ENCODE data around the gene RPL28. TPM values are rescaled to one million over a fixed set of nuclear protein-coding genes. Genes with fewer than 3 reads are reported as not detected.

The RPL28 gene
- total RNA-seq, 1 experiment from 2014 or later = 2,505 TPM

DNA sequence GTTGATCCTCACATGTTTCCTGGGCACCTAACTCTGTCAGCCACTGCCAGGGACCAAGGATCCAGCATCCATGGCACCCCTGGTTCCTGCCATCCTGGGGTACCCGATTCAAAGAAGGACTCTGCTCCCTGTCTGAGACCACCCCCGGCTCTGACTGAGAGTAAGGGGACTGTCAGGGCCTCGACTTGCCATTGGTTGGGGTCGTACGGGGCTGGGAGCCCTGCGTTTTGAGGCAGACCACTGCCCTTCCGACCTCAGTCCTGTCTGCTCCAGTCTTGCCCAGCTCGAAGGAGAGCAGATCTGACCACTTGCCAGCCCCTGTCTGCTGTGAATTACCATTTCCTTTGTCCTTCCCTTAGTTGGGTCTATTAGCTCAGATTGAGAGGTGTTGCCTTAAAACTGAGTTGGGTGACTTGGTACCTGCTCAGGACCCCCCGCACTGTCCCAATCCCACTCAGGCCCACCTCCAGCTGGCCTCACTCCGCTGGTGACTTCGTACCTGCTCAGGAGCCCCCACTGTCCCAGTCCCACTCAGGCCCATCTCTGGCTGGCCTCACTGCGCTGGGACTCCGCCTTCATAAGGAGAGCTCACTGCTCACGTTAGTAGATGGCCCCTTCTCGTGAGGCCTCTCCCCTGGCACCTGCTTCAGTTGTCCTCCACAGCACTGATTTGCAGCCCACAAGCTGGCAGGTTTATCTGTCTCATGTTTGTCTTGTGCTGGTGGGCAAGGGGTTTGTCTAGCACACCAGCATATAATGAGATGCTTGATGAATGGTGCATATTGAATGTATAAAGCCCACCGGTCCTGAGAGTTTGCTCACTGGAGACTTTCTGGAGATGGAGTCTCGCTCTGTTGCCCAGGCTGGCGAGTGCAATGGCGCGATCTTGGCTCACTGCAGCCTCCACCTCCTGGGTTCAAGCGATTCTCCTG is 3.9 kb downstream of the RPL28 start (continued):
- TF ChIP-seq, protein P1, sequence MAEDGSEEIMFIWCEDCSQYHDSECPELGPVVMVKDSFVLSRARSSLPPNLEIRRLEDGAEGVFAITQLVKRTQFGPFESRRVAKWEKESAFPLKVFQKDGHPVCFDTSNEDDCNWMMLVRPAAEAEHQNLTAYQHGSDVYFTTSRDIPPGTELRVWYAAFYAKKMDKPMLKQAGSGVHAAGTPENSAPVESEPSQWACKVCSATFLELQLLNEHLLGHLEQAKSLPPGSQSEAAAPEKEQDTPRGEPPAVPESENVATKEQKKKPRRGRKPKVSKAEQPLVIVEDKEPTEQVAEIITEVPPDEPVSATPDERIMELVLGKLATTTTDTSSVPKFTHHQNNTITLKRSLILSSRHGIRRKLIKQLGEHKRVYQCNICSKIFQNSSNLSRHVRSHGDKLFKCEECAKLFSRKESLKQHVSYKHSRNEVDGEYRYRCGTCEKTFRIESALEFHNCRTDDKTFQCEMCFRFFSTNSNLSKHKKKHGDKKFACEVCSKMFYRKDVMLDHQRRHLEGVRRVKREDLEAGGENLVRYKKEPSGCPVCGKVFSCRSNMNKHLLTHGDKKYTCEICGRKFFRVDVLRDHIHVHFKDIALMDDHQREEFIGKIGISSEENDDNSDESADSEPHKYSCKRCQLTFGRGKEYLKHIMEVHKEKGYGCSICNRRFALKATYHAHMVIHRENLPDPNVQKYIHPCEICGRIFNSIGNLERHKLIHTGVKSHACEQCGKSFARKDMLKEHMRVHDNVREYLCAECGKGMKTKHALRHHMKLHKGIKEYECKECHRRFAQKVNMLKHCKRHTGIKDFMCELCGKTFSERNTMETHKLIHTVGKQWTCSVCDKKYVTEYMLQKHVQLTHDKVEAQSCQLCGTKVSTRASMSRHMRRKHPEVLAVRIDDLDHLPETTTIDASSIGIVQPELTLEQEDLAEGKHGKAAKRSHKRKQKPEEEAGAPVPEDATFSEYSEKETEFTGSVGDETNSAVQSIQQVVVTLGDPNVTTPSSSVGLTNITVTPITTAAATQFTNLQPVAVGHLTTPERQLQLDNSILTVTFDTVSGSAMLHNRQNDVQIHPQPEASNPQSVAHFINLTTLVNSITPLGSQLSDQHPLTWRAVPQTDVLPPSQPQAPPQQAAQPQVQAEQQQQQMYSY (CRISPR knock-in tag; IDR thresholded peaks at IDR 0.05) = 0 out of 2 replicates have a peak, but pooled peaks have one; percentile 10
- no peak for TF ChIP-seq CBFB (CRISPR knock-in tag; IDR thresholded peaks at IDR 0.05; ENCODE audit: low read depth)
- TF ChIP-seq, protein P2, sequence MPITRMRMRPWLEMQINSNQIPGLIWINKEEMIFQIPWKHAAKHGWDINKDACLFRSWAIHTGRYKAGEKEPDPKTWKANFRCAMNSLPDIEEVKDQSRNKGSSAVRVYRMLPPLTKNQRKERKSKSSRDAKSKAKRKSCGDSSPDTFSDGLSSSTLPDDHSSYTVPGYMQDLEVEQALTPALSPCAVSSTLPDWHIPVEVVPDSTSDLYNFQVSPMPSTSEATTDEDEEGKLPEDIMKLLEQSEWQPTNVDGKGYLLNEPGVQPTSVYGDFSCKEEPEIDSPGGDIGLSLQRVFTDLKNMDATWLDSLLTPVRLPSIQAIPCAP (CRISPR knock-in tag; IDR thresholded peaks at IDR 0.05) = 0 out of 2 replicates have a peak, but pooled peaks have one; percentile 55
- no peak for TF ChIP-seq SMAD3 (CRISPR knock-in tag; IDR thresholded peaks at IDR 0.05; ENCODE audit: borderline replicate concordance)

DNA sequence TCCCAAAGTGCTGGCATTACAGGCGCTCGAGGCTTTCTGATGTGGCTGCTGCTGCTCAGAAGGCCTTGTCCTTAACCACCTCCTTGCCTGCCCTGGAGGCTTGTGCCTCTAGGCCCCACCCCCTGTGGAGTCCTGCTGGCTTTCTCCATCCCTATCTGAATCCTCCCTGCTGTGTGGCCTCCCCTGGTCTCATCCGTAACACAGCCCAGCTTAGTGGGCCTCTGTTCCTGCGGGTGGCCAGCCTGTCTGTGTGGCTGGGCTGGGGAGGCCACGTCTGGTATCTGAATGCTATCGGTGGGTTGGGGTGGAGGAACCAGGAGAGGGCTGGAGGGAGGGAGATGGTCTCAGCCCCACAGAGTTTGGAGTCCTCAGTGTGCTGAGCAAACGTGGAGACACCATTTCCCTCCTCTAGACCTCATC is 4.7 kb downstream of the RPL28 start:
- CTCF ChIA-PET = interaction anchor here (0.6 to 2.1 kb wide), 7 partner anchors 9 to 244 kb away, joined by 3 to 8 read pairs (median 4); partner anchors contain the start of gene ZNF784
- Mint-ChIP-seq H3K9me3 (no peaks in the 10 kb centered on the region), H3K4me3 (no peak overlapping the region), H3K27ac (peak overlapping the region; percentile 82), H3K36me3 (peaks cover 41% of the 10 kb centered on the region), H3K27me3 (ENCODE audit: low read depth) (no peaks in the 10 kb centered on the region), H3K4me1 (peaks cover 64% of the 10 kb centered on the region)
- TF ChIP-seq ZNF671 (CRISPR knock-in tag; IDR thresholded peaks at IDR 0.05) (0 out of 2 replicates have a peak, but pooled peaks have one; percentile 32), OVOL2 (CRISPR knock-in tag; IDR thresholded peaks at IDR 0.05; ENCODE audit: borderline replicate concordance) (no peak), ZNF423 (CRISPR knock-in tag; IDR thresholded peaks at IDR 0.05) (peak; percentile 91), PRRX2 (CRISPR knock-in tag; IDR thresholded peaks at IDR 0.05) (peak; percentile 77; the same call in 1 of the 2 replicates), JUN (CRISPR knock-in tag; IDR thresholded peaks at IDR 0.05) (no peak)
- no peak for ATAC-seq
- DNase-seq (ENCODE audit: low spot score) = no peak
- POLR2A ChIA-PET = interaction anchor here (1.3 to 2.3 kb wide), 2 partner anchors 10 to 17 kb away, joined by 5 to 6 read pairs; partner anchors contain the start of gene UBE2S

DNA sequence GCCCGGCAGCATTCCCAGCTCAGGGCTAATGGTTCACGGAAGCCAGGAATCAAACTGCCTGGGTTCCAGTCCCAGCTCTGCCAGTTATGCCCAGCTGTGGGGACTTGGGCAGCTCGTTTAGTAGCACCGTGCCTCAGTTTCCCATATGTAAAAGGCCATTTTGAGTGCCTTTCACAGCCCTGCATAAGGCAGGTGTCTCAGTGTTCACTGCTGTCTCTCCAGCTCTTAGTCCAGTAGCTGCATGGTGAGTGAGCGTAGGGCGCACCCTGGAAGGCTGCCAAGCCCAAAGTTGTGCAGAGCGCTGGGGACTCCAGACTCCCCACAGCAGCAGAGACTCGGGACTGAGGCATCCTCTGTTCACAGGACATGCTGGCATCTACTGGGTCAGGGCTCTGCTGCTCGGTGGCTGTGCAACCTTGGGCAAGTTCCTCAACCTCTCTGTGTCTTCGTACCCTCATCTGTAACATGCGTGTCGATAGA is 5.5 kb downstream of the RPL28 start:
- ChIA-PET POLR2A (interaction anchor here (2.3 kb wide), 1 partner anchor 16 kb away, joined by 6 read pairs; the partner anchor contains the start of gene UBE2S), CTCF (interaction anchor here (1.1 to 1.4 kb wide), 3 partner anchors 61 to 245 kb away, joined by 3 to 4 read pairs (median 4); no protein-coding TSS in a partner anchor)
- peaks cover 64% of the 10 kb centered on the region for H3K4me1 Mint-ChIP-seq
- DNase-seq (ENCODE audit: low spot score) (no peak), ATAC-seq (peak; percentile 5)
- H3K36me3 Mint-ChIP-seq = peaks cover 35% of the 10 kb centered on the region
- H3K27ac Mint-ChIP-seq = no peak overlapping the region
- no peaks in the 10 kb centered on the region for H3K27me3 Mint-ChIP-seq (ENCODE audit: low read depth)
- H3K9me3 Mint-ChIP-seq = no peaks in the 10 kb centered on the region
- 0 out of 2 replicates have a peak, but pooled peaks have one; percentile 35 for TF ChIP-seq PRRX2 (CRISPR knock-in tag; IDR thresholded peaks at IDR 0.05)
- TF ChIP-seq, protein P3, sequence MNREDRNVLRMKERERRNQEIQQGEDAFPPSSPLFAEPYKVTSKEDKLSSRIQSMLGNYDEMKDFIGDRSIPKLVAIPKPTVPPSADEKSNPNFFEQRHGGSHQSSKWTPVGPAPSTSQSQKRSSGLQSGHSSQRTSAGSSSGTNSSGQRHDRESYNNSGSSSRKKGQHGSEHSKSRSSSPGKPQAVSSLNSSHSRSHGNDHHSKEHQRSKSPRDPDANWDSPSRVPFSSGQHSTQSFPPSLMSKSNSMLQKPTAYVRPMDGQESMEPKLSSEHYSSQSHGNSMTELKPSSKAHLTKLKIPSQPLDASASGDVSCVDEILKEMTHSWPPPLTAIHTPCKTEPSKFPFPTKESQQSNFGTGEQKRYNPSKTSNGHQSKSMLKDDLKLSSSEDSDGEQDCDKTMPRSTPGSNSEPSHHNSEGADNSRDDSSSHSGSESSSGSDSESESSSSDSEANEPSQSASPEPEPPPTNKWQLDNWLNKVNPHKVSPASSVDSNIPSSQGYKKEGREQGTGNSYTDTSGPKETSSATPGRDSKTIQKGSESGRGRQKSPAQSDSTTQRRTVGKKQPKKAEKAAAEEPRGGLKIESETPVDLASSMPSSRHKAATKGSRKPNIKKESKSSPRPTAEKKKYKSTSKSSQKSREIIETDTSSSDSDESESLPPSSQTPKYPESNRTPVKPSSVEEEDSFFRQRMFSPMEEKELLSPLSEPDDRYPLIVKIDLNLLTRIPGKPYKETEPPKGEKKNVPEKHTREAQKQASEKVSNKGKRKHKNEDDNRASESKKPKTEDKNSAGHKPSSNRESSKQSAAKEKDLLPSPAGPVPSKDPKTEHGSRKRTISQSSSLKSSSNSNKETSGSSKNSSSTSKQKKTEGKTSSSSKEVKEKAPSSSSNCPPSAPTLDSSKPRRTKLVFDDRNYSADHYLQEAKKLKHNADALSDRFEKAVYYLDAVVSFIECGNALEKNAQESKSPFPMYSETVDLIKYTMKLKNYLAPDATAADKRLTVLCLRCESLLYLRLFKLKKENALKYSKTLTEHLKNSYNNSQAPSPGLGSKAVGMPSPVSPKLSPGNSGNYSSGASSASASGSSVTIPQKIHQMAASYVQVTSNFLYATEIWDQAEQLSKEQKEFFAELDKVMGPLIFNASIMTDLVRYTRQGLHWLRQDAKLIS (CRISPR knock-in tag; IDR thresholded peaks at IDR 0.05; ENCODE audit: borderline replicate concordance) = no peak
- TF ChIP-seq CBFB (CRISPR knock-in tag; IDR thresholded peaks at IDR 0.05; ENCODE audit: low read depth) = 0 out of 2 replicates have a peak, but pooled peaks have one; percentile 49
- TF ChIP-seq, protein P4, sequence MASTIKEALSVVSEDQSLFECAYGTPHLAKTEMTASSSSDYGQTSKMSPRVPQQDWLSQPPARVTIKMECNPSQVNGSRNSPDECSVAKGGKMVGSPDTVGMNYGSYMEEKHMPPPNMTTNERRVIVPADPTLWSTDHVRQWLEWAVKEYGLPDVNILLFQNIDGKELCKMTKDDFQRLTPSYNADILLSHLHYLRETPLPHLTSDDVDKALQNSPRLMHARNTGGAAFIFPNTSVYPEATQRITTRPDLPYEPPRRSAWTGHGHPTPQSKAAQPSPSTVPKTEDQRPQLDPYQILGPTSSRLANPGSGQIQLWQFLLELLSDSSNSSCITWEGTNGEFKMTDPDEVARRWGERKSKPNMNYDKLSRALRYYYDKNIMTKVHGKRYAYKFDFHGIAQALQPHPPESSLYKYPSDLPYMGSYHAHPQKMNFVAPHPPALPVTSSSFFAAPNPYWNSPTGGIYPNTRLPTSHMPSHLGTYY (CRISPR knock-in tag; IDR thresholded peaks at IDR 0.05) = no peak
- H3K4me3 Mint-ChIP-seq = no peak overlapping the region
